ENCODE measurements around the gene AIPL1. TPM values are rescaled to one million over a fixed set of nuclear protein-coding genes. Genes with fewer than 3 reads are reported as not detected.

The AIPL1 gene
- total RNA-seq, 1 donor from 2014 or later: not detected

GRCh38 chr17:6477831-6478383 lies 43.0 kb upstream of the AIPL1 start:
- no peak overlapping the region for H3K4me3 ChIP-seq (ENCODE audit: low read depth, low read length)
- TF ChIP-seq, protein P1, sequence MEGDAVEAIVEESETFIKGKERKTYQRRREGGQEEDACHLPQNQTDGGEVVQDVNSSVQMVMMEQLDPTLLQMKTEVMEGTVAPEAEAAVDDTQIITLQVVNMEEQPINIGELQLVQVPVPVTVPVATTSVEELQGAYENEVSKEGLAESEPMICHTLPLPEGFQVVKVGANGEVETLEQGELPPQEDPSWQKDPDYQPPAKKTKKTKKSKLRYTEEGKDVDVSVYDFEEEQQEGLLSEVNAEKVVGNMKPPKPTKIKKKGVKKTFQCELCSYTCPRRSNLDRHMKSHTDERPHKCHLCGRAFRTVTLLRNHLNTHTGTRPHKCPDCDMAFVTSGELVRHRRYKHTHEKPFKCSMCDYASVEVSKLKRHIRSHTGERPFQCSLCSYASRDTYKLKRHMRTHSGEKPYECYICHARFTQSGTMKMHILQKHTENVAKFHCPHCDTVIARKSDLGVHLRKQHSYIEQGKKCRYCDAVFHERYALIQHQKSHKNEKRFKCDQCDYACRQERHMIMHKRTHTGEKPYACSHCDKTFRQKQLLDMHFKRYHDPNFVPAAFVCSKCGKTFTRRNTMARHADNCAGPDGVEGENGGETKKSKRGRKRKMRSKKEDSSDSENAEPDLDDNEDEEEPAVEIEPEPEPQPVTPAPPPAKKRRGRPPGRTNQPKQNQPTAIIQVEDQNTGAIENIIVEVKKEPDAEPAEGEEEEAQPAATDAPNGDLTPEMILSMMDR (conservative IDR thresholded peaks at IDR 0.05; ENCODE audit: low read depth, low read length): no peak
- no peak for DNase-seq (ENCODE audit: low read depth)

DNA sequence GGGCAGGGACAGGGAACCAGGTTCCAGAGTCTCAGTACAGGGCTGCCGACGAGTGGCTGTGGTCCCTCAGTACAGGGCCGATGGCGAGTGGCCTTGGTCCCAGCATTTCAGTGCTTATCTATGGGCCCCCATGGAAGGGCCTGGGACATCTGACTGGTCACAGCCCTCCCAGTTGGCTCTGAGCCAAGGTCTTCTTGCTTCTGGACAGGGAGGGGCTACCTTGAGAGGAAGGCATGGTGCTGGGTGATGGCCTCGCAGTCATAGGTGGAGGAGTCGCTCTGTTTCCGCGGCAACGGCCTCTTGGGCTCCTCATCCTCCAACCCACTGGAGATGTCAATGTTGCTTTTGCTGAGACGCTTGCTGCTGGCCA lies 41.9 kb upstream of the AIPL1 start:
- TF ChIP-seq, protein P1 (conservative IDR thresholded peaks at IDR 0.05; ENCODE audit: low read depth, low read length): no peak
- DNase-seq (ENCODE audit: low read depth): no peak
- H3K4me3 ChIP-seq (ENCODE audit: low read depth, low read length): no peak overlapping the region

DNA sequence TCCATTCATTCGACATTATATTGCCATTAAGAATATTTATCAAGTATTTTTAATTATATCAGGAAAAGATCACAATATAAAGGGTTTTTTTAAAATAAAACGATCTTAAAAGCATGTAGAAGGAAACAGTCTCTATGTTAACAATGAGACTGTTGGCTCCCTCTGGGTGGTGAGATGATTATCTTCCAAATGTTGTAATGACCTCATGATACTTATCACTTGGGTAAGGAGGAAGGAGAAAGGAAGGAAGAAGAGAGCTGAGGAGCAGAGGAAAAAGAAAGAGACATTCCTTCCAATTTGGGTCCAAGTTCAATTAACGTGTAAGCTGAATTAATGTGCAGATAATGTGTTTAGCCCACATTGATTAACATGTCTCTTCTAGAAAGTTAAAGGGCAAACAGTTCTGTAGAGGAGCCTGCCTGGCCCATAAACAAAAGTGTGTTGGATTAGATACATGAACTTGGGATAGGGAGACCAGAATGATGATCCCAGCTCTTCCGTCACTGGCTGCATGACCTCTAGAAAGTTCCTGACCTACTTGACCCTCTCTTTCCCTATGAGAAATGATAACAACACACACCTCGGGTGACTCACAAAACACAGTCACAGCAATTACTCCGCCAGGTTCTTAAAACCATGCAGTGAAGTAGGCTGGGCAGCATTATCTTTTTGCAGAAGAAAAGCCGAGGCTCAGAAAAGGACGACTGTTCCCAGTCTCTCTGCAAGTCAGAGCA lies 41.3 kb upstream of the AIPL1 start:
- TF ChIP-seq, protein P1 (conservative IDR thresholded peaks at IDR 0.05; ENCODE audit: low read depth, low read length): no peak
- DNase-seq (ENCODE audit: low read depth): no peak
- H3K4me3 ChIP-seq (ENCODE audit: low read depth, low read length): no peak overlapping the region

GRCh38 chr17:6475411-6475810 lies 40.5 kb upstream of the AIPL1 start:
- DNase-seq (ENCODE audit: low read depth): no peak
- H3K4me3 ChIP-seq (ENCODE audit: low read depth, low read length): no peak overlapping the region
- TF ChIP-seq, protein P1 (conservative IDR thresholded peaks at IDR 0.05; ENCODE audit: low read depth, low read length): no peak

GRCh38 chr17:6474906-6475305 lies 40.0 kb upstream of the AIPL1 start:
- TF ChIP-seq, protein P1 (conservative IDR thresholded peaks at IDR 0.05; ENCODE audit: low read depth, low read length): no peak
- H3K4me3 ChIP-seq (ENCODE audit: low read depth, low read length): no peak overlapping the region
- DNase-seq (ENCODE audit: low read depth): no peak

GRCh38 chr17:6474376-6474775 lies 39.5 kb upstream of the AIPL1 start:
- no peak for DNase-seq (ENCODE audit: low read depth)
- H3K4me3 ChIP-seq (ENCODE audit: low read depth, low read length): no peak overlapping the region
- TF ChIP-seq, protein P1 (conservative IDR thresholded peaks at IDR 0.05; ENCODE audit: low read depth, low read length): no peak
